GM19193 (cell line): ENCODE measurements around the gene PPP1R18.

ENCODE experiments used
- POLR2A ChIP-seq: IDR thresholded peaks from 4 replicates; pipeline ENCODE4 v1.6.1; 2011; ENCODE audit not compliant: insufficient read depth, insufficient read length; ENCODE audit errors: extremely low read depth

PPP1R18 gene

GRCh38 chr6:30703011-30703410 lies 16.6 kb upstream of the PPP1R18 start:
- TF ChIP-seq POLR2A, result no peak

- TF ChIP-seq POLR2A, result no peak
Observed at GRCh38 chr6:30700340-30700739, 13.9 kb upstream of the PPP1R18 start.

GRCh38 chr6:30696432-30696831 lies 10.0 kb upstream of the PPP1R18 start:
- no peak for TF ChIP-seq POLR2A

GRCh38 chr6:30691208-30691847 lies 4.9 kb upstream of the PPP1R18 start:
- no peak for TF ChIP-seq POLR2A

- peak; percentile 64 for TF ChIP-seq POLR2A
Observed at GRCh38 chr6:30690403-30691207, 4.2 kb upstream of the PPP1R18 start, which contains the start of gene NRM. NRM (minus strand) TSS chr6:30690984; CDS start chr6:30690974, 10 bp downstream.

- peak; percentile 19 for TF ChIP-seq POLR2A
Observed at GRCh38 chr6:30689985-30690384, 3.5 kb upstream of the PPP1R18 start.

- no peak for TF ChIP-seq POLR2A
Observed at GRCh38 chr6:30689022-30689865, 2.8 kb upstream of the PPP1R18 start.

- no peak for TF ChIP-seq POLR2A
Observed at GRCh38 chr6:30688569-30688968, 2.1 kb upstream of the PPP1R18 start.

GRCh38 chr6:30687659-30688431 lies 1.4 kb upstream of the PPP1R18 start:
- no peak for TF ChIP-seq POLR2A

GRCh38 chr6:30686908-30687658 lies 638 bp upstream of the PPP1R18 start:
- TF ChIP-seq POLR2A, result peak; percentile 58

GRCh38 chr6:30685157-30686008 lies 1.1 kb downstream of the PPP1R18 start:
- no peak for TF ChIP-seq POLR2A

- peak; percentile 25 for TF ChIP-seq POLR2A
Observed at GRCh38 chr6:30684386-30685156, 1.9 kb downstream of the PPP1R18 start.

GRCh38 chr6:30683980-30684338 lies 2.5 kb downstream of the PPP1R18 start:
- no peak for TF ChIP-seq POLR2A
